Transverse colon (tissue), 3 donors: ENCODE measurements around the gene ZNF518A.

Experiments used
- POLR2A ChIP-seq: fragments of 450-650 bp; IDR thresholded peaks from one replicate; pipeline ENCODE4 v1.6.1; 2016; ENCODE audit warnings: antibody characterized with exemption, mild to moderate bottlenecking, moderate library complexity
- TF ChIP-seq, protein P1 (sequence below), 5 experiments: fragments of 200-600 bp in 3 of 5; fragments of 450-650 bp in 2 of 5; sonication (generic) in 3 of 5; IDR thresholded peaks; 1 replicate in 2 of 5; 2 replicates in 3 of 5; pipeline ENCODE4 v1.5.1; 2016 to 2017; ENCODE audit warnings: antibody characterized with exemption in 5 of 5, inconsistent platforms in 3 of 5, mild to moderate bottlenecking in 2 of 5, moderate library complexity in 1 of 5

GRCh38 chr10:96201525-96201924 is 71.4 kb downstream of the ZNF518A start:
- no peak for TF ChIP-seq POLR2A
- TF ChIP-seq, protein P1, sequence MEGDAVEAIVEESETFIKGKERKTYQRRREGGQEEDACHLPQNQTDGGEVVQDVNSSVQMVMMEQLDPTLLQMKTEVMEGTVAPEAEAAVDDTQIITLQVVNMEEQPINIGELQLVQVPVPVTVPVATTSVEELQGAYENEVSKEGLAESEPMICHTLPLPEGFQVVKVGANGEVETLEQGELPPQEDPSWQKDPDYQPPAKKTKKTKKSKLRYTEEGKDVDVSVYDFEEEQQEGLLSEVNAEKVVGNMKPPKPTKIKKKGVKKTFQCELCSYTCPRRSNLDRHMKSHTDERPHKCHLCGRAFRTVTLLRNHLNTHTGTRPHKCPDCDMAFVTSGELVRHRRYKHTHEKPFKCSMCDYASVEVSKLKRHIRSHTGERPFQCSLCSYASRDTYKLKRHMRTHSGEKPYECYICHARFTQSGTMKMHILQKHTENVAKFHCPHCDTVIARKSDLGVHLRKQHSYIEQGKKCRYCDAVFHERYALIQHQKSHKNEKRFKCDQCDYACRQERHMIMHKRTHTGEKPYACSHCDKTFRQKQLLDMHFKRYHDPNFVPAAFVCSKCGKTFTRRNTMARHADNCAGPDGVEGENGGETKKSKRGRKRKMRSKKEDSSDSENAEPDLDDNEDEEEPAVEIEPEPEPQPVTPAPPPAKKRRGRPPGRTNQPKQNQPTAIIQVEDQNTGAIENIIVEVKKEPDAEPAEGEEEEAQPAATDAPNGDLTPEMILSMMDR (IDR thresholded peaks at IDR 0.05) = no peak
